B cell (primary cell): Measurements from ENCODE around the gene MAPK7. TPM values are rescaled to one million over a fixed set of nuclear protein-coding genes. Genes with fewer than 3 reads are reported as not detected.

Source experiments
- ATAC-seq: fragments of 200-7000 bp; cut with Tn5 transposase; one replicate; pipeline ENCODE4 v1.10.0; 2021; ENCODE audit warnings: low read depth, mild to moderate bottlenecking, moderate number of reproducible peaks, moderate library complexity
- CTCF ChIA-PET: fragments of 350-600 bp; sonication (Branson Sonifier 250); formaldehyde crosslinking; loops from one replicate; lab custom pipeline; 2021; ENCODE audit warnings: antibody characterized with exemption, inconsistent platforms; lab: Charles Lee
- POLR2A ChIA-PET: fragments of 350-600 bp; sonication (Branson Sonifier 250); formaldehyde crosslinking; loops from one replicate; lab custom pipeline; 2021; ENCODE audit warnings: antibody characterized with exemption; lab: Charles Lee
- DNase-seq: peaks from one replicate; pipeline ENCODE4 v3.0.0; 2013
- H2AFZ ChIP-seq: 2 replicates; pipeline ENCODE4 v1.6.1; 2012; ENCODE audit warnings: mild to moderate bottlenecking, low read depth, low read length; ENCODE audit not compliant: insufficient read depth, poor library complexity, severe bottlenecking
- H3K27ac ChIP-seq, 2 donors: 1 replicate in 1 of 2; 2 replicates in 1 of 2; pipeline ENCODE4 v1.5.1; 2012 to 2013; ENCODE audit warnings: low read length in 2 of 2, mild to moderate bottlenecking in 2 of 2, moderate library complexity in 1 of 2
- H3K27me3 ChIP-seq, 4 experiments: fragments of 200-600 bp in 1 of 4; sonication (generic) in 1 of 4; replicated peaks in 1 of 4; 1 replicate in 2 of 4; 2 replicates in 2 of 4; pipeline versions ENCODE4 v1.6.1 to v1.7.0; 2013 to 2016; ENCODE audit warnings: low read length in 3 of 4, mild to moderate bottlenecking in 2 of 4, mixed read lengths in 1 of 4, moderate library complexity in 1 of 4; ENCODE audit not compliant: insufficient read depth in 4 of 4, control insufficient read depth in 3 of 4; ENCODE audit errors: control extremely low read depth in 1 of 4
- H3K36me3 ChIP-seq, 2 experiments: replicated peaks in 1 of 2; 1 replicate in 1 of 2; 2 replicates in 1 of 2; pipeline versions ENCODE4 v1.6.1 to v1.7.1; 2013; ENCODE audit warnings: low read length in 1 of 2; ENCODE audit not compliant: insufficient read depth in 2 of 2, control insufficient read depth in 1 of 2; ENCODE audit errors: control extremely low read depth in 1 of 2, extremely low read depth in 1 of 2
- H3K4me1 ChIP-seq, 2 donors: fragments of 200-600 bp in 1 of 2; sonication (generic) in 1 of 2; 1 replicate in 1 of 2; 2 replicates in 1 of 2; pipeline versions ENCODE4 v1.5.1 to v1.6.1; 2013 to 2017; ENCODE audit warnings: low read length in 2 of 2; ENCODE audit not compliant: control insufficient read depth in 2 of 2, insufficient read depth in 2 of 2
- H3K4me2 ChIP-seq: replicated peaks from 2 replicates; pipeline ENCODE3; 2012; ENCODE audit warnings: mild to moderate bottlenecking, low read depth, low read length; ENCODE audit not compliant: poor library complexity, severe bottlenecking
- H3K4me3 ChIP-seq, 5 experiments: fragments of 200-600 bp in 1 of 5; sonication (generic) in 1 of 5; 1 replicate in 3 of 5; 2 replicates in 2 of 5; pipeline versions ENCODE4 v1.5.1 to v1.7.0; 2011 to 2016; ENCODE audit warnings: low read length in 4 of 5, mild to moderate bottlenecking in 4 of 5, low read depth in 2 of 5, control low read depth in 1 of 5, moderate library complexity in 1 of 5; ENCODE audit not compliant: insufficient read depth in 1 of 5; ENCODE audit errors: control extremely low read depth in 1 of 5, extremely low read depth in 1 of 5
- H3K79me2 ChIP-seq: fragments of 200-600 bp; sonication (generic); one replicate; pipeline ENCODE4 v1.6.0; 2016; ENCODE audit warnings: low read length; ENCODE audit not compliant: control insufficient read depth, insufficient read depth
- H3K9ac ChIP-seq: fragments of 200-600 bp; sonication (generic); 2 replicates; pipeline ENCODE4 v1.6.1; 2017; ENCODE audit warnings: mild to moderate bottlenecking, low read length, moderate library complexity
- H3K9me3 ChIP-seq, 3 donors: one replicate each; pipeline versions ENCODE4 v1.6.1 to v1.7.1; 2013; ENCODE audit warnings: low read length in 2 of 3; ENCODE audit not compliant: control insufficient read depth in 2 of 3, insufficient read depth in 1 of 3; ENCODE audit errors: control extremely low read depth in 1 of 3
- H4K20me1 ChIP-seq: 2 replicates; pipeline ENCODE4 v1.6.0; 2012; ENCODE audit warnings: mild to moderate bottlenecking, low read length; ENCODE audit not compliant: insufficient read depth, control insufficient read depth, poor library complexity, severe bottlenecking
- H3K27ac Mint-ChIP-seq: one replicate; pipeline ENCODE4 v1.8.0; 2021; ENCODE audit warnings: mixed read lengths
- H3K27me3 Mint-ChIP-seq: one replicate; pipeline ENCODE4 v1.8.0; 2021; ENCODE audit warnings: mixed read lengths
- H3K4me1 Mint-ChIP-seq: one replicate; pipeline ENCODE4 v1.8.0; 2021; ENCODE audit warnings: mixed read lengths
- H3K4me3 Mint-ChIP-seq: one replicate; pipeline ENCODE4 v1.8.0; 2021; ENCODE audit warnings: mixed read lengths
- H3K9me3 Mint-ChIP-seq: one replicate; pipeline ENCODE4 v1.8.0; 2022; ENCODE audit warnings: mixed read lengths; ENCODE audit not compliant: insufficient read depth
- CTCF ChIP-seq: fragments of 200-600 bp; IDR thresholded peaks from one replicate; pipeline ENCODE4 v1.8.0; 2022; ENCODE audit warnings: antibody characterized with exemption, mild to moderate bottlenecking
- EZH2 ChIP-seq: IDR thresholded peaks from 2 replicates; pipeline ENCODE4 v1.6.1; 2012; ENCODE audit warnings: borderline replicate concordance, low read depth, mild to moderate bottlenecking, moderate library complexity, low read length; ENCODE audit not compliant: insufficient read depth, poor library complexity, severe bottlenecking
- WGBS: methylation state at CpG from one replicate; pipeline ENCODE4 v1.1.5; 2013; ENCODE audit warnings: missing lambda C conversion rate; ENCODE audit not compliant: insufficient coverage; 5-methylcytosine and 5-hydroxymethylcytosine counted together
- intact Hi-C: fragments of 100-400 bp; cut with micrococcal nuclease; formaldehyde crosslinking; loops from one replicate; pipeline ENCODE4 v1.10.0; 2022
- polyA plus RNA-seq: library from polyadenylated mRNA; depleted of rRNA; stranded (reverse); fragments of >200 nt; gene quantifications from 2 replicates; pipeline ENCODE4 v1.2.3, GENCODE V29; 2012
- total RNA-seq, 2 donors: library from RNA; stranded (reverse); fragments of 120-200 nt in 1 of 2; gene quantifications; 1 replicate in 1 of 2; 2 replicates in 1 of 2; pipeline versions ENCODE4 v1.2.3 to v1.2.4, GENCODE V29; 2013 to 2022

Gene MAPK7
- total and polyA plus RNA-seq, 2 donors (not counting 1 experiment from before 2014, with no cell fraction given) = 30.0 to 34.0 TPM

GRCh38 chr17:19370493-19370960 lies 7.8 kb upstream of the MAPK7 start:
- ChIA-PET POLR2A (interaction anchor here (1.9 kb wide), 1 partner anchor 7 kb away, joined by 5 read pairs; the partner anchor contains the start of gene MAPK7), CTCF (interaction anchor here (0.7 to 1.3 kb wide), 4 partner anchors 7 to 141 kb away, joined by 3 to 5 read pairs (median 4); partner anchors contain the start of genes B9D1 and MAPK7)
- peak; percentile 78 for ATAC-seq
- TF ChIP-seq CTCF (no peak), EZH2 (no peak)
- no peaks in the 10 kb centered on the region for H3K27me3 ChIP-seq
- peak overlapping the region; percentile 68 to 70 for H3K27ac ChIP-seq
- DNase-seq = peak; percentile 41
- 8% methylated on average over 7 of the region's 7 CpGs for WGBS
- Mint-ChIP-seq H3K27ac (peak overlapping the region; percentile 94), H3K27me3 (no peaks in the 10 kb centered on the region), H3K4me1 (peaks cover 53% of the 10 kb centered on the region), H3K4me3 (peak overlapping the region; percentile 87), H3K9me3 (no peaks in the 10 kb centered on the region)
- H3K9ac ChIP-seq = peak overlapping the region; percentile 44
- peaks cover 22% of the 10 kb centered on the region for H3K79me2 ChIP-seq
- peak overlapping the region; percentile 44 for H2AFZ ChIP-seq
- peaks cover 0 to 4% of the 10 kb centered on the region in 2 experiments for H3K36me3 ChIP-seq
- peaks cover 37 to 53% of the 10 kb centered on the region in 2 donors for H3K4me1 ChIP-seq
- intact Hi-C loops = loop anchor here (1.0 to 10.0 kb wide), 2 partner anchors 8 to 516 kb away; partner anchors contain the start of genes MAPK7 and PRPSAP2
- H3K4me3 ChIP-seq = peak overlapping the region in 1 of 5 experiments; percentile 36
- peaks cover 0 to 4% (median 0%) of the 10 kb centered on the region in 3 donors for H3K9me3 ChIP-seq
- peak overlapping the region; percentile 70 for H3K4me2 ChIP-seq
- no peaks in the 10 kb centered on the region for H4K20me1 ChIP-seq
